Measurements from ENCODE around the gene WASL. TPM values are rescaled to one million over a fixed set of nuclear protein-coding genes. Genes with fewer than 3 reads are reported as not detected.

The WASL gene
- total RNA-seq, 4 donors from 2014 or later = 32.6 to 40.0 (median 37.3) TPM

GRCh38 chr7:123663200-123663599, 85.6 kb downstream of the WASL start:
- H3K9me3 ChIP-seq = no peaks in the 10 kb centered on the region

GRCh38 chr7:123662755-123663154, 86.0 kb downstream of the WASL start:
- H3K4me1 ChIP-seq = no peaks in the 10 kb centered on the region
- no peaks in the 10 kb centered on the region for H3K36me3 ChIP-seq
- peaks cover 0 to 4% of the 10 kb centered on the region in 2 donors for H3K27me3 ChIP-seq
- DNase-seq (ENCODE audit: low spot score in 2 of 2) = no peak
- H3K27ac ChIP-seq = no peak overlapping the region
- H3K9me3 ChIP-seq = no peaks in the 10 kb centered on the region
- TF ChIP-seq POLR2A (IDR thresholded peaks at IDR 0.05) (no peak), CTCF (IDR thresholded peaks at IDR 0.05) (no peak), EP300 (IDR thresholded peaks at IDR 0.05) (no peak)
- WGBS, 2 donors = 36 to 44% methylated on average over 3 of the region's 3 CpGs
- H3K4me3 ChIP-seq = no peak overlapping the region

More at GRCh38 chr7:123663200-123663599, 85.6 kb downstream of the WASL start:
- no peaks in the 10 kb centered on the region for H3K4me1 ChIP-seq
- H3K27me3 ChIP-seq = peaks cover 0 to 4% of the 10 kb centered on the region in 2 donors
- H3K27ac ChIP-seq = no peak overlapping the region
- TF ChIP-seq EP300 (IDR thresholded peaks at IDR 0.05) (no peak), POLR2A (IDR thresholded peaks at IDR 0.05) (no peak), CTCF (IDR thresholded peaks at IDR 0.05) (no peak)
- 92% methylated on average over 6 of the region's 6 CpGs for WGBS, 2 donors
- H3K4me3 ChIP-seq = no peak overlapping the region
- no peaks in the 10 kb centered on the region for H3K36me3 ChIP-seq
- DNase-seq (ENCODE audit: low spot score in 2 of 2) = no peak

GRCh38 chr7:123662293-123662692, 86.5 kb downstream of the WASL start:
- Histone ChIP-seq H3K9me3 (no peaks in the 10 kb centered on the region), H3K36me3 (no peaks in the 10 kb centered on the region), H3K27ac (no peak overlapping the region), H3K4me3 (no peak overlapping the region), H3K27me3 (peaks cover 0 to 4% of the 10 kb centered on the region in 2 donors), H3K4me1 (no peaks in the 10 kb centered on the region)
- TF ChIP-seq CTCF (IDR thresholded peaks at IDR 0.05) (no peak), EP300 (IDR thresholded peaks at IDR 0.05) (no peak), POLR2A (IDR thresholded peaks at IDR 0.05) (no peak)
- 93 to 94% methylated on average over 15 of the region's 15 CpGs for WGBS, 2 donors
- DNase-seq (ENCODE audit: low spot score in 2 of 2) = no peak

GRCh38 chr7:123661765-123662164, 87.0 kb downstream of the WASL start:
- no peak overlapping the region for H3K4me3 ChIP-seq
- no peaks in the 10 kb centered on the region for H3K4me1 ChIP-seq
- H3K27me3 ChIP-seq = peaks cover 0 to 4% of the 10 kb centered on the region in 2 donors
- no peaks in the 10 kb centered on the region for H3K36me3 ChIP-seq
- 69 to 76% methylated on average over 1 of the region's 1 CpG for WGBS, 2 donors
- no peak for DNase-seq (ENCODE audit: low spot score in 2 of 2)
- no peaks in the 10 kb centered on the region for H3K9me3 ChIP-seq
- TF ChIP-seq CTCF (IDR thresholded peaks at IDR 0.05) = no peak
- TF ChIP-seq POLR2A (IDR thresholded peaks at IDR 0.05) = no peak
- no peak for TF ChIP-seq EP300 (IDR thresholded peaks at IDR 0.05)
- no peak overlapping the region for H3K27ac ChIP-seq

- no peaks in the 10 kb centered on the region for H3K9me3 ChIP-seq
- H3K27ac ChIP-seq = no peak overlapping the region
- TF ChIP-seq EP300 (IDR thresholded peaks at IDR 0.05) (no peak), CTCF (IDR thresholded peaks at IDR 0.05) (no peak), POLR2A (IDR thresholded peaks at IDR 0.05) (no peak)
- H3K4me1 ChIP-seq = no peaks in the 10 kb centered on the region
- WGBS, 2 donors = 71% methylated on average over 8 of the region's 8 CpGs
- H3K27me3 ChIP-seq = peaks cover 0 to 4% of the 10 kb centered on the region in 2 donors
- no peak for DNase-seq (ENCODE audit: low spot score in 2 of 2)
- no peaks in the 10 kb centered on the region for H3K36me3 ChIP-seq
- no peak overlapping the region for H3K4me3 ChIP-seq
Measured at GRCh38 chr7:123660514-123661354, 88.1 kb downstream of the WASL start.

All from tibial nerve (tissue), 4 donors.